Cerebellar cortex (tissue), 1 donor: ENCODE measurements around the gene HILPDA.
A peak's percentile ranks its signal among the peaks of the same experiment; 100 is the strongest.
"Not testable (repeated sequence)": the region's sequence is repeated elsewhere in the genome, so short reads cannot be mapped to it uniquely, and the experiment has no call there.

Source experiments
- DNase-seq: peaks from one replicate; pipeline ENCODE4 v3.0.0-alpha.2; 2015; ENCODE audit warnings: low spot score

HILPDA gene

DNA sequence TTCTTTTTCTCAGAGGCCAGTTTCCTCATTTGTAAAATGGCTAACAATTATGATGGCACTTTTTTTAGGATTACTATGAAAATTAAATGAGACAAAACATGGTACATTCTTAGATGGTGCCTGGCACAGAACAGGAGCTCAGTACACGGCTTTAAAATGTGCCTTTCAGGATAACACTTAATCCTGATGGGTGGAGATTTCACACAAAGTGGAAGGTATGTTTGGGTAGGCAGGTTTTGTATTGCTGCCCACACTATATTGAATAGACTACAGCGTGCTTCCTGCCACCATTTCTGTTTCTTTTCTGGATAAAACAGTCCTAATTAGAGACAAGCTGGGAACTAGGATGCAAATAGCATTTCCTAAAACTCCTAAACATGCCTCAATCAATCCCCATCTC lies 23.9 kb upstream of the HILPDA start:
- no peak for DNase-seq

DNA sequence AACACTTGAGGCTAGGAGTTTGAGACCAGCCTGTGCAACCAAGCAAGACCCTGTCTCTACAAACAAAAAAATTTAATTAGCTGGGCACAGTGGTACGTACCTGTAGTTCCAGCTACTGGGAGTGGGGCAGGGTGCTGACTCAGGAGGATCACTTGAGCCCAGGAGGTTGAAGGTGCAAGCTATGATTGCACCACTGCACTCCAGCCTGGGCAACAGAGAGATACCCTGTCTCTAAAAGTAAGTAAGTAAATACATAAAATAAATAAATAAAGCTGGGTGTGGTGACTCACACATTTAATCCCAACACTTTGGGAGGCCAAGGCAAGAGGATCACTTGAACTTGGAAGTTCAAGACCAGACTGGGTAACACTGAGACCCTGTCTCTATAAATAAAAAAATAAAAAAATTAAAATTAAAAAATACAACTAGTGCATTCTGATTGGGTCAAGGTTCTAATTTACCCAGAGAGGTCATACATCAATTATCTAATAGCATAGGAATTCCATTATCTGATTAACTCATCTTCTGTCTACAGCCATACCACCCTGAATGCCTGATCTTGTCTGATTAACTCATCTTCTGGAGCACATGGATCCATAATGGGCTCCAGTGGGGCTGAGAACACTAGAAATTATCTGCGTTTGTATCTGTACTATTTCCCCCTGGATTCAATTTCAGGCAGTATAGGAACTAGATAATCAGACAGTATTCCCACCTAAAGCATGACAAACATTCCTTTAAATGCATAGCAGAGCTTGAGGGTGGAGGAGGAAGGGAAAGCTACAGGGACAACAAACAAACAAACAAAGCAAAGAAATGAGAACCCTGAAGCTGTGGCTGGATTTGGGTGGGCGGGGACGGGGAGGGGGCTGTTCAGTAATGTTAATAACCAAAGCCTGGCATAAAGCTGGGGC lies 21.0 kb upstream of the HILPDA start:
- no peak for DNase-seq

DNA sequence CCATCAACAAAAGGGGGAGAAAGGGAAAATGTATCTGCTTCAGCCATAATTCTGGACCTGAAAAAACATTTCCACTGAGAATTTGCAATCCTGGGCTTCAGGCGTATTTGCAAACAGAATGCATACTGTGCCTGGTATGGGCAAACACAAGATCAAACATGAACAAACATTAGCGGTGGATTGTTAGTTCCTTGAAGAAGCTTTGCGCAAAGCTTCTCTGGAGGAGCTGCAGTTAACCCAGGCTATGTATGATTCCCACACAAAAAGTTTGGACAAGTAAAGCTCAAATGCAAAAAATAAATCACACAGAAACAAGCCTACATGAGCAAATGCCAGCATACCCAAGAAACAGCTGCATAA lies 20.4 kb upstream of the HILPDA start:
- DNase-seq: no peak

DNA sequence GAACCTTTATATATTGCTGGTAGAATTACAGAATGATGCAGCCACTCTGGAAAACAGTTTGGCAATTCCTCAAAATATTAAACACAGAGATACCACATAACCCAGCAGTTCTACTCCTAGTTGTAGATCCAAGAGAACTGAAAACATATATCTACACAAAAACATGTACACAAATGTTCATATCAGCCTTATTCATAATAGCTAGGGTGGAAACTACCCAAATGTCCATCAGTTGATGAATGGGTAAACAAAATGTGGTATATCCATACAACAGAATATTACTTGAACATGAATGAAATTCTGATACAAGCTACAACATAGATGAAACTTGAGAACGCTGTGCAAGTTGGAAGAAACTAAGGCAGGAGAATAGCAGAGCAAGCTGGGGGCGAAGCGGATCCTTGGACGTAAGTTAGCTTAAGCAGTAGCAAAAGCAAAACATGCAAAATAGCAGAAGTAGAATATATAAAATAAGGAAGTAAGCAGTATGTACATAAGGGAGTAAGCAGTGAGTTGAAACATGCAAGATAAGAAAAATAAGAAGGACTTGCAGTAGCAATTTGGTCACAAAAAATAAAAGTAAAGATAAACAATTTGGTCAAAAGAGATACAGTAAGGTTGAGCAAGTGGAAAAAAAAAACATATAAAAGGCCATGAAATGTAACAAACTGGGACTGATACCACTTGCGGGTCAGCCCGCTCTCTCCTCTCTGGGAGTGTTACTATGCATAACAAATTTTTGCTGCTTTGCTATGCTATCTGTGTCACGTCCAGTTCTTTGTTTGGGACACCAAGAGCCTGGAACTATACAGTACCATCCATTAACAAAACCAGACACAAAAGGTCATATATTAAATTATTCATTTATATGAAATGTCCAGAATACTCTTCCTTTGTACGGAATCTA lies 18.0 kb upstream of the HILPDA start:
- no peak for DNase-seq

DNA sequence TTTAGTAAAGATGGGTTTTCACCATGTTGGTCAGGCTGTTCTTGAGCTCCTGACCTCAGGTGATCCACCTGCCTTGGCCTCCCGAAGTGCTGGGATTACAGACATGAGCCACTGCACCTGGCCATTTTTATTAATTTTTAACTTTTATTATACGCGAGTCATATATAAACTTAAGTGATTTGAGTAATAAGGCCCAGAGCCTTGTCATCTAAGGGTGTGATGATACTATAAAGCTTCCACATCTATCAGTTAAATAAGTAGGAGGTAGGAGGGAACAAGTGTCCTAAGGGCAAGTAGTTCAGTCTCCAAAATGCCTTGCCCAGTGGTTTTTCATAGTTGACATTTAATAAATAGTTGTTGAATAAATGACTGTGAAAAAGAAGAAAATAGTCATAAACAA lies 13.3 kb upstream of the HILPDA start:
- DNase-seq: no peak

DNA sequence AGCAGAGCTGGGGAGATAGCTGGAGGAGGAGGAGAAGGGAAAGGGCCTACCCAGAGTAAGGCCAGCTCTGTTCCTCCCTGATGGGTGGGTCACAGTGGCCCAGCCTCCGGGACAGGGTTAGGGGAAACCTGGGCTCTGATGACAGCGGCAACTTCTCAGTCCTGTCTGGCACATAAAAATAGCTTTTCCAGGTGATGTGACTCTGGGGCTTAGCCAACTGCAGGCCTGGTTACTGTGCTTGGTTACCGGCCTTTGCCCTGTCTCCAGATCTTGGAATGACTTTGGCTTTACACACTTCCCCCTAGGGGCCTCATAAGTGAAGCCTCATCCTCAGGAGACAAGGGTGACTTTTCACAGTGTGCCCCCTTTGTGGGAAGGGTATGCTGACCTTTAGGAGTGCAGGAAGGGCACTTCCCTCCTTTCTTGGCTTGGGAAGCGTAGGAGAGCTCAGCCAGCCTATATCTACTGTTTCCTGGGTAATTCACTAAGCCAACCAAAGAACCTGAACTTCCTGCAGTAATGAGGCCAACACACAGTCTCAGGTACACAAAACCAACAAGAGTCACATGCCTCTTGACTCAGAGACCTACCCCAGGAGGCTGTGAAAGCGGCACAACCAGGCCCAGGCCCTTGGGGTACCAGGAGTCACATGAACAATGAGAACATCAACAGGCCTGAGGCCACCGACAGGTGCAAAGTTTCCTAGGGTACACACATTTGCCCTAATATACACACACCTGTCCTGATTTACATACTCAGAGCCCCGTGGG lies 11.7 kb upstream of the HILPDA start:
- DNase-seq: no peak

DNA sequence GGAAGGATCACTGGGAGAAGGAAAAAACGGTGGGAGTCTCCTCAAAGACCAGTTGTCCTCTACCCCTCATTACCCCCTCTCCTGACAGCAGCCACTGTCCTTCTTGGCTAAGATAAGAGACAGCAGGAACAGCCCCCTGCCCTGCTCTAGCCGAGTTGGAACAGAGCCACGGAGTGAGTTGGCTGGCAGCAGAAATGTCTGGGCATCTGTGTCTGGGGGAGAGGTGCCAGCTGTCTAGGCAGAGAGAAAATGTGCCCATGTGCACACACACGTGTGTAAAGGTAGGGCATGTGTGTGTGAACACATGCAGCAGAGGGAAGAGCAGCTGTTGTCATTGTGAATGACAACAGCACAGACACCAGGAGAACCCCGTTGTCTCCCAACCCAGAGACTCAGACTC lies 9.4 kb upstream of the HILPDA start:
- DNase-seq: no peak

DNA sequence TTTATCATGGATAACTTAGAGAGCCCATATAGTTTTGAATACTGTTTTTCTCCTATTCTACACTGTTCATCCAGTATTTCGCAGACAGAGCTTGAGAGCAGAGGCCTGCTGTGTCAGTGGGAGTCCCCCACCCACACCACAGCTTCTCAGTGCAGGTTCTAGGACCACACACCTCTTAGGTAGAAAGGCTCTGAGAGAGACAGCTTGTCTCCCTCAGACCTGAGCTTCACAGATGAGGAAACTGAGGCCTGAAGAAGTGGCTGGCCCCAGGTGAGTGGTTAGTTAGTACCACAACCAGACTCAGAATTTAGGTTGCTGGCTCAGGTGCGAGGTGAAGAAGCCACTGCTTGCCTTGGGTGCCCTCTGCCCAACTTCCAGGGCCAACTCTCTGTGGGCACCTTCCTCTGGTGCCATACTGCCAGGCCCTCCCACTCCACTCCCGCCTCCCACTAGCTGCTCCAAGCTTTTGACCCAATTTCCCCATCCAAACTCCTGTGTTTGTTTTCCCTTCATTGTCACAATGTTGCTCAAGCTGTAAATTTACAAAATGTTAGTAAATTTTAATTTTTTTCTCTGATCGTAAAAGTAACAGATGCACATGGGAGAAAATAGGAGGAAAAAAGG lies 7.6 kb upstream of the HILPDA start:
- DNase-seq: no peak

DNA sequence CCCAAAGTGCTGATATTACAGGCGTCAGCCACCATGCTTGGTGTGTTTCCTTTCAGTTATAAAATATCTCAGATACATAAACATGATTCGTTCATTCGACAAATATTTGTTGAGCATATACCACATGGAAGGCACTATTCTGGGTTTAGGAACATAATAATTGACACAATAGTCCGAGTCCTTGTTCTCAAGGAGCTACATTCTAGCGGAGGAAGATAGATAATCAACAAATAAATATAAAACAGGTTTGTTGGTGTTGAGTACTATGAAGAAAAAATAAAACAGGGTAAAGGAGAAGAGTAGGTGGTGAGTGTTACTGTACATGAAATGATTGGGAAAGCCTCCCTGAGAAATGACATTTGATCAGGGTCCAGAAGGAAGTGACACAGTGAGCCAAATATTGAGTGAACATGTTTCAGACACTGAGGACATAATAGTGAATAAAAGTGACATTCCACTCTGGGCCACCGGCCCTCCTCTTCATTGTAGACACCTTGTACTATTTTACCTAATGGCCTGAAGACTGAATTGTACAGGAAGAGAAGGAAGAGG lies 6.9 kb upstream of the HILPDA start:
- DNase-seq: no peak

DNA sequence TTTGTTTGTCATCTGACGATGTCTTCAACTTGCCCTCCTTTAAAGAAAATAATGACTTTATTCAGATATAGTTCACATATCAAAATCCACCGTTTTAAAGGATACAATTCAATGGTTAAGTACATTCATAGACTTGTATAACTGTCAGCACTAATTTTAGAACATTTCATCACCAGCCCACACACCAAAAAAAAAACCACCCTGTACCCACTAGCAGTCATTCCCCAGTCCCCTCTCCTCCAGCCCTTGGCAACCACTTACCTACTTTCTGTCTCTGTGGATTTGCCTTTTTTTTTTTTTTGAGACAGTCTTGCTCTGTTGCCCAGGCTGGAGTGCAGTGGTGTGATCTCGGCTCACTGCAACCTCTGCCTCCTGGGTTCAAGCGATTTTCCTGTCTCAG lies 5.3 kb upstream of the HILPDA start:
- DNase-seq: no peak

DNA sequence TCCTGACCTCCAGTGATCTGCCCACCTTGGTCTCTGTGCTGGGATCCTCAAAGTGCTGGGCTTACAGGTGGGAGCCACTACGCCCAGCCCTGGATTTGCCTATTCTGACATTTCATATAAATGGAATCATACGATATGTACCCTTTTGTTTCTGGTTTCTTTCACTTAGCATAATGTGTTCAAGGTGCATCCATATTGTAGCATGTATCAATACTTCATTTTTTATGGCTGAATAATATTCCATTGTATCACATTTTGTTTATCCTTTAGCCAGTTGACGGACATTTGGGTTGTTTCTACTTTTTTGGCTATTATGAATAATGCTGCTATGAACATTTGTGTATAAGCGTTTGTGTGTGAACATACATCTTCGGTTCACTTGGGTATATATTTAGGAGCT lies 4.8 kb upstream of the HILPDA start:
- DNase-seq: no peak

DNA sequence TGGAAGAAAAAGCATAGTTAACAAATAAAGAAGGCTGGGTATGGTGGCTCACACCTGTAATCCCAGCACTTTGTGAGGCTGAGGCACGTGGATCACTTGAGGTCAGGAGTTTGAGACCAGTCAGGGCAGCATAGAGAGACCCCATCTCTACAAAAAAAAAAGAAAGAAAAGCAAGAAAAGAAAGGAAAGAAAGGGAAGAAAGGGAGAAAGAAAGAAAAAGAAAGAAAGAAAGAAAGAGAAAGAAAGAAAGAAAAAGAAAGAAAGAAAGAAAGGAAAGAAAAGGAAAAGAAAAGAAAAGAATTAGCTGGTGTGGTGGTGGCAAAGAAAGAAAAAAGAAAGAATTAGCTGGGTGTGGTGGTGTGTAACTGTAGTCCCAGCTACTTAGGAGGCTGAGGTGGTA lies 3.1 kb upstream of the HILPDA start:
- no peak for DNase-seq

DNA sequence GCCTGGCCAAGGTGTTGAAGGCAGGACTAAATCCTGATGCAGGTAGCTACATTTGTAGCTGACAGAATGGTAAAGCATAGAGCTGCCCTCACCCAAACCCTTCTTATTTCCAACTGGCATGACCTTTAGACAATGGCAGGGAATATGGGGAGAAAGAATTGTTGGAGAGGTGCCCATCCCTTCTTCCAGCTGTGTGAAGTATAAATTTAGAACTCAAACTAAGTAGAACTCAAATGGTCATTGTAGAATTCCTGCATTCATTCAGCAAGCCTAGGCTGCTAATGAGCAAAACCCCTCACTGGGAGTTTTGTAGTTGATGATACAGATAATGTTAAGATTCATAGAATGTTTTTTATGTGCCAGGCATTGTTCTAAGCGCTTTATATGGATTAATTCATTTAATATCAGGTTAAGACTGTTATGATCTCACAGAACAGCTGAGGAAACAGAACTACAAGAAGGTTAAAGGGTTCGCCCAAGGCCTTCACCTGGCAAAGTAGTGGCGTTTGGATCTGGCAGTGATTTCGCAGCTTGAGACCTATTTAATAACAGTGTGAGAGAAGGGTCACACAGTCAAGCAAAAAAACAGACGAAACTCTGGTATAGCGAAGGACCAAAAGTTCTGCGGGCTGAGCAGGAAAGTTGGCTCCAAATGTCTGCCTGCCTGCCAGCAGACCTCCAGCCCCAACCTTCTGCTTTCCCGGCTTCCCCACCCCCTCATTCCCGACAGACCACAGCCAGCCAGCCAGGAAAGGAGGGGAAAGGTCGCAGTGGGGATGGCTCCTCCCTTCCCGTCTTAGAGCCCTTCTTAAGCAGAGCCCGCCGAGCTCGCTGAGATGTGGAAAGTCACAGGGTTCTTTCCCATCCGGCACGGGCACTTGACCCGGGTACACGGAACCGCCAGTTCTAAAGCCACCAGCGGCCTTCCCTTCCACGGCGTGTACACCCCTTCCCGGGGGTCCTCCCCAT lies 1.6 kb upstream of the HILPDA start:
- no peak for DNase-seq

DNA sequence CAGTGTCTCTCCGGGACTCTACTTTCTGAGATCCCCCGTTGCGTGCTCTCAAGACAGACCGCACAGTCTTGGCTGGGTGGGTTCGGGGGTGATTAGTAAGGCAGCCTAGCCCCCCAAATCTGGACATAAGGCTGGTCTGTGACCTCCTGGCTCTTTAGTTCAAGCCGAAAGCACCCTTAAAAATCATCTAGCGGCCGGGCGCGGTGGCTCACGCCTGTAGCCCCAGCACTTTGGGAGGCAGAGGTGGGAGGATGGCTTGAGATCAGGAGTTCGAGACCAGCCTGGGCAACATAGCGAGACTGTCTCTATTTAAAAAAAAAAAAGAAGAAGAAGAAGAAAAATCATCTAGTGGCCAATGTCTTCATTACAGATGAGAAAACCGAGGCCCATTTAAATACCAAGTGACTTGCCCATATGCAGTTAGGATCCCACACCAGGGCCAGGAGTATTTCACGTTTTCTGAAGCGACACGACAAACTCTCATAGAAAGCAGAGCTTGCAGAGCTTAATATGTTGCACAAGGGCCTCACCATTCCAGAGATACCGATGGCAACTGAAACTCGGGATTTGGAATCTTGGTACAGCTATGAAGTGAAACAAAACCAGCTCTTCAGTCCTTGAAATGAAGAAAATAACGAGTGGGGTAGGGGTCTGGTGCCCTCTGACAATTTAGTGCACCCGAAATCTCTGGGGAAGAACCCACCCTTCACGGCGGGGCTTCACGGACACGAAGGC lies 703 bp upstream of the HILPDA start:
- no peak for DNase-seq

DNA sequence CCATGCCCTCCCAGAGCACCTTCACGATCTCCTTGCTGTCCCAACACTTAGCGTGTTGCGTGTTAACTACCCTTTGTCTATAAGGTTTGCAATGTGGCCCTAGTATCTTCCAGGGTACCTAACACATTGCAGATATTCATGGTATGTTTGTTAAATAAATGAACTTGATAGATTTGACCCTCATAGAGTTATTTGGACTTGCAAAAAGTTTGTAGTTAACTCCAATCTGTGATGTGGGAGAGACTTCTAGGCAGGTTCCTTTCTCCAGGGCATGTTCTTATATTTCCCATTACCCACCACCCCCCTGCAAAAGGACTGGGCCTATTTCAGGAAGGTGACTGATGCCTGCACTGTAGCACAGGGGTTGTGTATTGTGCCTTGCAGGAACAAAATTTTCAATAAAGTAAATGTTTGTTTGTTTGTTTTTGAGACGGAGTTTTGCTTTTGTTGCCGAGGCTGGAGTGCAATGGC lies 612 bp downstream of the HILPDA start:
- no peak for DNase-seq

DNA sequence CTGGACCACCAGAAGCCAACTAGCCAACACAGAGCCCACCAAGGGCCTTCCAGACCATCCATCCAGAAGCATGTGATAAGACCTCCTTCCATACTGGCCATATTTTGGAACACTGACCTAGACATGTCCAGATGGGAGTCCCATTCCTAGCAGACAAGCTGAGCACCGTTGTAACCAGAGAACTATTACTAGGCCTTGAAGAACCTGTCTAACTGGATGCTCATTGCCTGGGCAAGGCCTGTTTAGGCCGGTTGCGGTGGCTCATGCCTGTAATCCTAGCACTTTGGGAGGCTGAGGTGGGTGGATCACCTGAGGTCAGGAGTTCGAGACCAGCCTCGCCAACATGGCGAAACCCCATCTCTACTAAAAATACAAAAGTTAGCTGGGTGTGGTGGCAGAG lies 1.7 kb downstream of the HILPDA start:
- not testable (repeated sequence) for DNase-seq

DNA sequence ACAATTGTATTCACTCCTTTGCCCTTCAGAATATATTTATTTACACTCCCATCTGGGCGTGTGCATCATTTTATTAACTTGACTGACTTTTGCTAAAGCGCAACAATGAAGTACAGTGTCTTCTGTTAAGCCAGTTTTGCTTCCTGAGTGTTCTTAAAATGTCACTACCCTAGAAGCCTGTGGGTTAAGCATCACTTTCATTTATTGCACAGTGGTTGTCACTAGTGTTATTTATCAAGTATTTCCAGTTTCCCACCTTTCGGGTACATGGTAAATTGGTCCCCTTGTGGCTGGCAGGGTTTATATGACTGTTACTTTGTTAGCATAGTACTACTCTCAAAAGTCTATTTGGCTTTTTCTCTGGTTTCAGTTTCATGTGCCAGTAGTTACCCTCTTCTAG lies 3.3 kb downstream of the HILPDA start:
- DNase-seq: no peak

DNA sequence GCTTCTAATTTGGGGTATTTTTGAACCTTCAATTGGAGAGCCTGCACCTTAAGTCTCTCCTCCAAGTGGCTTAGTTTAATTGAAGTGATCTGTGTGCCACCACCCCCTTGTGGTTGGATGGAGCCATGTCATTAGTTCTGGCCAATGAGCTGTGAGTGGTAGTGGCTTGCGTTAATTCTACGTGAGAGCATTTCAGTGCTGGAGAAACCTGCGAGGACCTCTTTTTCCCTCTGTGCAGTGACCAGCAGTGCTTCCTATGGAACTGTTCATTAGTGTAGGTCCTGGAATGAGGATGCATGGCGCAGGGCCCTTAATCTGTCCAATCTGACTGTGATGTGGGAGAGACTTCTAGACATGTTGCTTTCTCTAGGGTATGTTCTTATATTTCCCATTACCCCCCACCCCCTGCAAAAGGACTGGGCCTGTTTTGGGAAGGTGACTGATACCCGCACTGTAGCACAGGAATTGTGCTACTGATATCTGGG lies 3.8 kb downstream of the HILPDA start:
- peak; percentile 81 for DNase-seq

DNA sequence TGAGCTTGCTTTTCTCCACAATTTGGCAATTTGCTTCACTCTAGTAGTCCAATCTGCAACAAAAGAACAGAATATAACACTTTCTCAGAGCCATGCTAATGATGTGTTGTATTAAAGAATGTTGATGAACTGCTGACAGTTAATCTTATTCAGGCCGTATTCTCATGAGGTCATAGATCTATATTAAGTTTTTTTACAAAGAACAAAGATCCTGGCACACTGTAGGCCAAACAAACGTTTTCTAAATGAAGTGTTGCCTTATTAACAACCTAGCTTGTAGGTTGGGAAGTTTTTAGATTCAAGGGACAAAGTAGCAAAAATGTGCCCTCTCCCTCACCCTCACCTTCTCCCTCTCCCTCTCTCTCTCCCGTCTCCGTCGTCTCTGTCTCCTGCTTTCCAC lies 6.8 kb downstream of the HILPDA start:
- no peak for DNase-seq
